GM21381 (cell line): ENCODE measurements around the gene CAMK2G.
"Not testable (repeated sequence)": the region's sequence is repeated elsewhere in the genome, so short reads cannot be mapped to it uniquely, and the experiment has no call there.

Source experiments
- ATAC-seq: cut with Tn5 transposase; IDR thresholded peaks from one replicate; pipeline ENCODE4 v1.9.1; 2021; ENCODE audit warnings: mild to moderate bottlenecking, moderate library complexity; ENCODE audit not compliant: unreplicated experiment

The CAMK2G gene

GRCh38 chr10:73798927-73799560 is 75.3 kb downstream of the CAMK2G start:
- ATAC-seq = no peak

- no peak for ATAC-seq
These were observed 76.3 kb downstream of the CAMK2G start for GRCh38 chr10:73798087-73798486.

GRCh38 chr10:73797324-73798025 is 76.9 kb downstream of the CAMK2G start:
- no peak for ATAC-seq

- no peak for ATAC-seq
These were observed 77.6 kb downstream of the CAMK2G start for GRCh38 chr10:73796766-73797165.

GRCh38 chr10:73796035-73796434 is 78.3 kb downstream of the CAMK2G start:
- not testable (repeated sequence) for ATAC-seq

- not testable (repeated sequence) for ATAC-seq
These were observed 78.9 kb downstream of the CAMK2G start for GRCh38 chr10:73795491-73795890.

GRCh38 chr10:73793456-73793855 is 80.9 kb downstream of the CAMK2G start:
- no peak for ATAC-seq

- ATAC-seq = no peak
These were observed 82.4 kb downstream of the CAMK2G start for GRCh38 chr10:73791871-73792400.

GRCh38 chr10:73790886-73791625 is 83.3 kb downstream of the CAMK2G start:
- no peak for ATAC-seq

- ATAC-seq = no peak
These were observed 84.7 kb downstream of the CAMK2G start for GRCh38 chr10:73789659-73790055.

- no peak for ATAC-seq
These were observed 85.3 kb downstream of the CAMK2G start for GRCh38 chr10:73788864-73789658.

- ATAC-seq = not testable (repeated sequence)
These were observed 87.1 kb downstream of the CAMK2G start for GRCh38 chr10:73787031-73787800.

GRCh38 chr10:73786512-73786885 is 87.9 kb downstream of the CAMK2G start:
- no peak for ATAC-seq

- peak; percentile 17 for ATAC-seq
These were observed 88.4 kb downstream of the CAMK2G start for GRCh38 chr10:73785721-73786511.

GRCh38 chr10:73785211-73785720 is 89.1 kb downstream of the CAMK2G start, which contains the start of gene ZSWIM8:
TSS of gene ZSWIM8 (plus strand) at chr10:73785606. CDS start at chr10:73785879, 273 bp downstream.
- peak; percentile 77 for ATAC-seq

- ATAC-seq = no peak
These were observed 91.6 kb downstream of the CAMK2G start for GRCh38 chr10:73782749-73783085.

GRCh38 chr10:73781879-73782748 is 92.2 kb downstream of the CAMK2G start, which contains the start of gene CHCHD1:
TSS of gene CHCHD1 (plus strand) at chr10:73782048. CDS start at chr10:73782076, 28 bp downstream.
- ATAC-seq = no peak

- no peak for ATAC-seq
These were observed 92.8 kb downstream of the CAMK2G start for GRCh38 chr10:73781548-73781878.
